ENCODE measurements around the gene CCDC106. TPM values are rescaled to one million over a fixed set of nuclear protein-coding genes. Genes with fewer than 3 reads are reported as not detected.

CCDC106 gene
- total RNA-seq, 1 experiment from 2014 or later, result 17.6 TPM

GRCh38 chr19:55667958-55668357 is 19.9 kb downstream of the CCDC106 start:
- no peak for DNase-seq (ENCODE audit: low read depth)

- no peak for DNase-seq (ENCODE audit: low read depth)
These were observed 20.8 kb downstream of the CCDC106 start for GRCh38 chr19:55668603-55669348.

GRCh38 chr19:55669418-55670279 is 21.6 kb downstream of the CCDC106 start:
- DNase-seq (ENCODE audit: low read depth), result no peak

GRCh38 chr19:55670280-55671053 is 22.5 kb downstream of the CCDC106 start:
- DNase-seq (ENCODE audit: low read depth), result no peak

GRCh38 chr19:55671054-55671378 is 23.0 kb downstream of the CCDC106 start:
- DNase-seq (ENCODE audit: low read depth), result no peak

GRCh38 chr19:55672418-55672817 is 24.4 kb downstream of the CCDC106 start:
- no peak for DNase-seq (ENCODE audit: low read depth)

- DNase-seq (ENCODE audit: low read depth), result no peak
These were observed 25.5 kb downstream of the CCDC106 start for GRCh38 chr19:55673465-55673864.

- DNase-seq (ENCODE audit: low read depth), result no peak
These were observed 25.9 kb downstream of the CCDC106 start for GRCh38 chr19:55673889-55674288.

- DNase-seq (ENCODE audit: low read depth), result no peak
These were observed 26.4 kb downstream of the CCDC106 start for GRCh38 chr19:55674459-55674840.

GRCh38 chr19:55674841-55675660 is 27.0 kb downstream of the CCDC106 start, which contains the start of gene EPN1:
EPN1 (plus strand) TSS chr19:55675226; CDS start chr19:55678628, 3,402 bp downstream.
- DNase-seq (ENCODE audit: low read depth), result peak; percentile 96

GRCh38 chr19:55675661-55676354 is 27.8 kb downstream of the CCDC106 start:
- no peak for DNase-seq (ENCODE audit: low read depth)

GRCh38 chr19:55676383-55676782 is 28.4 kb downstream of the CCDC106 start:
- DNase-seq (ENCODE audit: low read depth), result no peak

- no peak for DNase-seq (ENCODE audit: low read depth)
These were observed 29.0 kb downstream of the CCDC106 start for GRCh38 chr19:55676889-55677505.

- DNase-seq (ENCODE audit: low read depth), result no peak
These were observed 29.6 kb downstream of the CCDC106 start for GRCh38 chr19:55677572-55678028.

- DNase-seq (ENCODE audit: low read depth), result no peak
These were observed 30.2 kb downstream of the CCDC106 start for GRCh38 chr19:55678121-55678671.

- peak; percentile 76 for DNase-seq (ENCODE audit: low read depth)
These were observed 31.6 kb downstream of the CCDC106 start for GRCh38 chr19:55679343-55680257.

- no peak for DNase-seq (ENCODE audit: low read depth)
These were observed 32.5 kb downstream of the CCDC106 start for GRCh38 chr19:55680339-55681130.
